B cell (primary cell): ENCODE results near the gene FOXN3. TPM values are rescaled to one million over a fixed set of nuclear protein-coding genes. Genes with fewer than 3 reads are reported as not detected.

Experiments used
- ATAC-seq: fragments of 200-7000 bp; cut with Tn5 transposase; one replicate; pipeline ENCODE4 v1.10.0; 2021; ENCODE audit warnings: low read depth, mild to moderate bottlenecking, moderate number of reproducible peaks, moderate library complexity
- CTCF ChIA-PET: fragments of 350-600 bp; sonication (Branson Sonifier 250); formaldehyde crosslinking; loops from one replicate; lab custom pipeline; 2021; ENCODE audit warnings: antibody characterized with exemption, inconsistent platforms; lab: Charles Lee
- POLR2A ChIA-PET: fragments of 350-600 bp; sonication (Branson Sonifier 250); formaldehyde crosslinking; loops from one replicate; lab custom pipeline; 2021; ENCODE audit warnings: antibody characterized with exemption; lab: Charles Lee
- DNase-seq: peaks from one replicate; pipeline ENCODE4 v3.0.0; 2013
- H2AFZ ChIP-seq: 2 replicates; pipeline ENCODE4 v1.6.1; 2012; ENCODE audit warnings: mild to moderate bottlenecking, low read depth, low read length; ENCODE audit not compliant: insufficient read depth, poor library complexity, severe bottlenecking
- H3K27ac ChIP-seq, 2 donors: 1 replicate in 1 of 2; 2 replicates in 1 of 2; pipeline ENCODE4 v1.5.1; 2012 to 2013; ENCODE audit warnings: low read length in 2 of 2, mild to moderate bottlenecking in 2 of 2, moderate library complexity in 1 of 2
- H3K27me3 ChIP-seq, 4 experiments: fragments of 200-600 bp in 1 of 4; sonication (generic) in 1 of 4; replicated peaks in 1 of 4; 1 replicate in 2 of 4; 2 replicates in 2 of 4; pipeline versions ENCODE4 v1.6.1 to v1.7.0; 2013 to 2016; ENCODE audit warnings: low read length in 3 of 4, mild to moderate bottlenecking in 2 of 4, mixed read lengths in 1 of 4, moderate library complexity in 1 of 4; ENCODE audit not compliant: insufficient read depth in 4 of 4, control insufficient read depth in 3 of 4; ENCODE audit errors: control extremely low read depth in 1 of 4
- H3K36me3 ChIP-seq, 2 experiments: replicated peaks in 1 of 2; 1 replicate in 1 of 2; 2 replicates in 1 of 2; pipeline versions ENCODE4 v1.6.1 to v1.7.1; 2013; ENCODE audit warnings: low read length in 1 of 2; ENCODE audit not compliant: insufficient read depth in 2 of 2, control insufficient read depth in 1 of 2; ENCODE audit errors: control extremely low read depth in 1 of 2, extremely low read depth in 1 of 2
- H3K4me1 ChIP-seq, 2 donors: fragments of 200-600 bp in 1 of 2; sonication (generic) in 1 of 2; 1 replicate in 1 of 2; 2 replicates in 1 of 2; pipeline versions ENCODE4 v1.5.1 to v1.6.1; 2013 to 2017; ENCODE audit warnings: low read length in 2 of 2; ENCODE audit not compliant: control insufficient read depth in 2 of 2, insufficient read depth in 2 of 2
- H3K4me2 ChIP-seq: replicated peaks from 2 replicates; pipeline ENCODE3; 2012; ENCODE audit warnings: mild to moderate bottlenecking, low read depth, low read length; ENCODE audit not compliant: poor library complexity, severe bottlenecking
- H3K4me3 ChIP-seq, 5 experiments: fragments of 200-600 bp in 1 of 5; sonication (generic) in 1 of 5; 1 replicate in 3 of 5; 2 replicates in 2 of 5; pipeline versions ENCODE4 v1.5.1 to v1.7.0; 2011 to 2016; ENCODE audit warnings: low read length in 4 of 5, mild to moderate bottlenecking in 4 of 5, low read depth in 2 of 5, control low read depth in 1 of 5, moderate library complexity in 1 of 5; ENCODE audit not compliant: insufficient read depth in 1 of 5; ENCODE audit errors: control extremely low read depth in 1 of 5, extremely low read depth in 1 of 5
- H3K79me2 ChIP-seq: fragments of 200-600 bp; sonication (generic); one replicate; pipeline ENCODE4 v1.6.0; 2016; ENCODE audit warnings: low read length; ENCODE audit not compliant: control insufficient read depth, insufficient read depth
- H3K9ac ChIP-seq: fragments of 200-600 bp; sonication (generic); 2 replicates; pipeline ENCODE4 v1.6.1; 2017; ENCODE audit warnings: mild to moderate bottlenecking, low read length, moderate library complexity
- H3K9me3 ChIP-seq, 3 donors: one replicate each; pipeline versions ENCODE4 v1.6.1 to v1.7.1; 2013; ENCODE audit warnings: low read length in 2 of 3; ENCODE audit not compliant: control insufficient read depth in 2 of 3, insufficient read depth in 1 of 3; ENCODE audit errors: control extremely low read depth in 1 of 3
- H4K20me1 ChIP-seq: 2 replicates; pipeline ENCODE4 v1.6.0; 2012; ENCODE audit warnings: mild to moderate bottlenecking, low read length; ENCODE audit not compliant: insufficient read depth, control insufficient read depth, poor library complexity, severe bottlenecking
- H3K27ac Mint-ChIP-seq: one replicate; pipeline ENCODE4 v1.8.0; 2021; ENCODE audit warnings: mixed read lengths
- H3K27me3 Mint-ChIP-seq: one replicate; pipeline ENCODE4 v1.8.0; 2021; ENCODE audit warnings: mixed read lengths
- H3K4me1 Mint-ChIP-seq: one replicate; pipeline ENCODE4 v1.8.0; 2021; ENCODE audit warnings: mixed read lengths
- H3K4me3 Mint-ChIP-seq: one replicate; pipeline ENCODE4 v1.8.0; 2021; ENCODE audit warnings: mixed read lengths
- H3K9me3 Mint-ChIP-seq: one replicate; pipeline ENCODE4 v1.8.0; 2022; ENCODE audit warnings: mixed read lengths; ENCODE audit not compliant: insufficient read depth
- CTCF ChIP-seq: fragments of 200-600 bp; IDR thresholded peaks from one replicate; pipeline ENCODE4 v1.8.0; 2022; ENCODE audit warnings: antibody characterized with exemption, mild to moderate bottlenecking
- EZH2 ChIP-seq: IDR thresholded peaks from 2 replicates; pipeline ENCODE4 v1.6.1; 2012; ENCODE audit warnings: borderline replicate concordance, low read depth, mild to moderate bottlenecking, moderate library complexity, low read length; ENCODE audit not compliant: insufficient read depth, poor library complexity, severe bottlenecking
- WGBS: methylation state at CpG from one replicate; pipeline ENCODE4 v1.1.5; 2013; ENCODE audit warnings: missing lambda C conversion rate; ENCODE audit not compliant: insufficient coverage; 5-methylcytosine and 5-hydroxymethylcytosine counted together
- intact Hi-C: fragments of 100-400 bp; cut with micrococcal nuclease; formaldehyde crosslinking; loops from one replicate; pipeline ENCODE4 v1.10.0; 2022
- polyA plus RNA-seq: library from polyadenylated mRNA; depleted of rRNA; stranded (reverse); fragments of >200 nt; gene quantifications from 2 replicates; pipeline ENCODE4 v1.2.3, GENCODE V29; 2012
- total RNA-seq, 2 donors: library from RNA; stranded (reverse); fragments of 120-200 nt in 1 of 2; gene quantifications; 1 replicate in 1 of 2; 2 replicates in 1 of 2; pipeline versions ENCODE4 v1.2.3 to v1.2.4, GENCODE V29; 2013 to 2022

Gene FOXN3
- total and polyA plus RNA-seq, 2 donors (not counting 1 experiment from before 2014, with no cell fraction given): 80.6 to 98.2 TPM

GRCh38 chr14:89391556-89391955 lies 25.5 kb downstream of the FOXN3 start:
- Mint-ChIP-seq H3K4me1 (peaks cover 64% of the 10 kb centered on the region), H3K9me3 (peaks cover 2% of the 10 kb centered on the region), H3K27me3 (no peaks in the 10 kb centered on the region), H3K27ac (no peak overlapping the region), H3K4me3 (no peak overlapping the region)
- intact Hi-C loops: no loop called here
- peaks cover 0 to 4% (median 0%) of the 10 kb centered on the region in 3 donors for H3K9me3 ChIP-seq
- DNase-seq (no peak), ATAC-seq (no peak)
- H3K9ac ChIP-seq: no peak overlapping the region
- peaks cover 16 to 23% of the 10 kb centered on the region in 2 donors for H3K4me1 ChIP-seq
- peaks cover 97% of the 10 kb centered on the region for H3K79me2 ChIP-seq
- peaks cover 50% of the 10 kb centered on the region for H4K20me1 ChIP-seq
- 98% methylated on average over 6 of the region's 8 CpGs for WGBS
- no peaks in the 10 kb centered on the region for H3K27me3 ChIP-seq
- no peak overlapping the region for H2AFZ ChIP-seq
- H3K27ac ChIP-seq: no peak overlapping the region
- no peak overlapping the region for H3K4me3 ChIP-seq
- no peak for TF ChIP-seq CTCF
- TF ChIP-seq EZH2: no peak
- no peak overlapping the region for H3K4me2 ChIP-seq
- H3K36me3 ChIP-seq: peaks cover 0 to 2% of the 10 kb centered on the region in 2 experiments
- ChIA-PET POLR2A (interaction anchor here (0.9 kb wide), 1 partner anchor 8 kb away, joined by 4 read pairs; no protein-coding TSS in a partner anchor), CTCF (interaction anchor here (0.6 to 1.8 kb wide), 2 partner anchors 215 to 1781 kb away, joined by 4 to 6 read pairs; no protein-coding TSS in a partner anchor)

GRCh38 chr14:89391123-89391522 lies 25.9 kb downstream of the FOXN3 start:
- ChIA-PET CTCF (interaction anchor here (0.6 kb wide), 1 partner anchor 1782 kb away, joined by 4 read pairs; no protein-coding TSS in a partner anchor), POLR2A (no interaction called here)
- Histone ChIP-seq H3K36me3 (peaks cover 0 to 2% of the 10 kb centered on the region in 2 experiments), H3K4me2 (no peak overlapping the region), H3K79me2 (peaks cover 97% of the 10 kb centered on the region), H3K9ac (no peak overlapping the region), H3K27ac (no peak overlapping the region), H4K20me1 (peaks cover 50% of the 10 kb centered on the region), H3K27me3 (no peaks in the 10 kb centered on the region), H3K9me3 (peaks cover 0 to 4% (median 0%) of the 10 kb centered on the region in 3 donors), H2AFZ (no peak overlapping the region), H3K4me1 (peaks cover 21 to 27% of the 10 kb centered on the region in 2 donors), H3K4me3 (no peak overlapping the region)
- DNase-seq (no peak), ATAC-seq (no peak)
- TF ChIP-seq EZH2: no peak
- TF ChIP-seq CTCF: no peak
- intact Hi-C loops: no loop called here
- H3K4me1 Mint-ChIP-seq: peaks cover 66% of the 10 kb centered on the region
- no peak overlapping the region for H3K4me3 Mint-ChIP-seq
- H3K27ac Mint-ChIP-seq: no peak overlapping the region
- 96% methylated on average over 8 of the region's 9 CpGs for WGBS
- no peaks in the 10 kb centered on the region for H3K27me3 Mint-ChIP-seq
- peaks cover under 1% of the 10 kb centered on the region for H3K9me3 Mint-ChIP-seq
